Measurements from ENCODE around the gene FOXB2. TPM values are rescaled to one million over a fixed set of nuclear protein-coding genes. Genes with fewer than 3 reads are reported as not detected.

The FOXB2 gene
- total RNA-seq, result not detected in 2 replicates

DNA sequence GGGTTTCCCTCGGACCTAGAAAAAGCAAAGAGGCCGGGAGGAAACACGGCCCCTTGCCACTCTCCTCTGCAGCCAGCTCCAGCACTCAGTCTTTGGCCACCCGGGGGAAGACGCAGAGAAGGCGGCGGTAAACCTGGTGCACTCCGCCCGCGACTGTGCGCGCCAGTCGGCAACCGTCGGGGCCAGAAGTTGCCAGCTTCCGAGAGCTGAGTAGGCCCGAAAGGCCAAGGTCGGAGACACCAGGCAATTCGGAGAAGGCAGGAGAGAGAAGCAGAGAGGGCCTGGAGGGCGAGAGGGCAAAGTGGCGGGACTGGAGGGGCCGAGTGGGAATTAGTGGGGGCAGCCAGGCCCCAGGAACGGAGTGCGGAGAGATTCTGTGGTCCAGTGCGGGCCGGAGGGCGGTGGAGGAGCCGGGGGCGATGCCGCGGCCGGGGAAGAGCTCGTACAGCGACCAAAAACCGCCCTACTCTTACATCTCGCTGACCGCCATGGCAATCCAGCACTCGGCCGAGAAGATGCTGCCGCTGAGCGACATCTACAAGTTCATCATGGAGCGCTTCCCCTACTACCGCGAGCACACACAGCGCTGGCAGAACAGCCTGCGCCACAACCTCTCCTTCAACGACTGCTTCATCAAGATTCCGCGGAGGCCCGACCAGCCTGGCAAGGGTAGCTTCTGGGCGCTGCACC lies at the start of gene FOXB2:
TSS of gene FOXB2 (plus strand) at position 420 of the 690 bp plus-strand sequence. CDS start at position 420, 0 bp downstream.

Other genes starting within 250 kb of the FOXB2 start
- 14.1 and 19.4 TPM in 2 replicates for gene PRUNE2, start 113.5 kb upstream of the FOXB2 start, total RNA-seq
- gene VPS13A, start 157.9 kb downstream of the FOXB2 start, total RNA-seq, result 22.0 and 34.9 TPM in 2 replicates